HG03280 (cell line): ENCODE measurements around the gene FXYD2.

Experiments
- ATAC-seq: cut with Tn5 transposase; IDR thresholded peaks from one replicate; pipeline ENCODE4 v1.9.1; 2021; ENCODE audit warnings: mild to moderate bottlenecking, moderate library complexity; ENCODE audit not compliant: unreplicated experiment

The FXYD2 gene

GRCh38 chr11:117805045-117805444 is 19.5 kb downstream of the FXYD2 start:
- no peak for ATAC-seq

DNA sequence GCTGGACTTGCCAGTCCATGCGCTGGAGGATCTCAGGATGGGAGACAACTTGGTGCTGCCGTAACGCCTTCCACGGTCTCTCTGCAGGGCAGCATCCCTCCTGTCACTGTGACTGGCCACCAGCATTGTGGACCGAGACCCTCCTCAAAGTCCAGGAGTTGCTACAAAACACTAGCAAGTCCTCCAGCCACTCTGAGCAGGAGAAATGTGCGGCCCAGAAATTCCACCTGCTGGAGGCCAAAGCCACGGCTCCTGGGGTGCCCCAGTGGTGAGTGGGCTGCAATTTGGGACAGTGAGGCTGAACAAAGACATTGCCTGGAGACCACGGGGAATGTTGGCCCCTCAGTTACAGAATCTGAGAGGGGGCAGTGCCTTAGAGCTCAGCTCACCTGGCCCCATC is 20.6 kb downstream of the FXYD2 start:
- no peak for ATAC-seq

DNA sequence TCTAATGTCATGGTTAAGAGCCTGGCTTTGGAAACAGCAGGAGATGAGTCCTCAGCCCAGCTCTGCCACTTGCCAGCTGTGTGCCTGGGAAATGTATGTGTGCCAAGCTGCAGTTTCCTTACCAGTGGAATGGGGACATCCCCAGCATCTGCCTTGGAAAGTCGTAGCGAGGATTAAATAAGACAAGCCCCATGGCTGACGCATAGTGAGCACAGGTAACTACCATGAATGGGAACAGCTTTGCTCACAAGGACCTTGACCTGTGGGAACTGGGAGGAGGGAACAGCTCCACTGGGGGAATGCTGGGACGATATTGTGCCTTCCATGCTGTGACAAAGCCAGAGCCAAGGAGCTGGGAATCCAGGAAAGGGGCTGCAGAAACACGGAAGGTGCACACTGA is 24.9 kb downstream of the FXYD2 start:
- no peak for ATAC-seq

DNA sequence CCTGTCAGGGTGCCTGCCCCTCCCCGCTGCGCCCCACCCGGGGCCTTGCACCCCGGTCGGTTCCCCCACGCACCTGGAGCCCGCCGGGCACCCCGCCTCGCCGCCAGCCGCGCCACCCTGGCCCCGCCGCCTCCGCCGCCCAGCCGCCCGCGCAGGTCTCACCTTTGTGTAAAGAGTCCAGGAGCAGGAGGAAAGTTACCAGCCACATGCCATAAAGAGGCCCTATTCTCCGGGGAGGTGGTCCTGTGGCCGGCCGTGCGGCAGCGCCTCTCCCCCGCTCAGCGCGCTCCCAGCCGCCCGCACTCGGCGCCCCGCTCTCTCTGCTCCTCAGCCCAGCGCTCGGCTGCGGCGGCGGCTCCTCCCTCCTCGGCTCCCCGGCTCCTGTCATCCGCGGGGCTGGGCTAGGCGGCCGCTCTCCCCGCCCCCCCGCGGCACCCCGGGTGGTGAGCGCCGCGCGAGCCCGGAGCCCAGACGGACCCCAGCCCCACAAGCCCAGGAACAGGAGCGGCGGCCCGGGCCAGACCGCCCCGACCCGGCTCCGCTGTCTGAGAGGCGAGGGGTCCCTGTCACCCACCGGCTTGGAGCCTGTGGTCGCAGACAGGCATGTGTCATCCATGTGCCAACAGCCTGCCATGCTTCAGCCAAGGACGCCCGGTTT is 27.5 kb downstream of the FXYD2 start, which contains the start of gene DSCAML1:
Gene DSCAML1, minus strand, starts transcription at position 345 of the 658 bp plus-strand sequence. Its CDS starts 137 bp downstream, at position 208.
- ATAC-seq = no peak

GRCh38 chr11:117796456-117796871 is 28.1 kb downstream of the FXYD2 start:
- no peak for ATAC-seq

GRCh38 chr11:117795638-117796455 is 28.7 kb downstream of the FXYD2 start:
- ATAC-seq = no peak

- no peak for ATAC-seq
These were observed 29.5 kb downstream of the FXYD2 start for GRCh38 chr11:117794772-117795629.

DNA sequence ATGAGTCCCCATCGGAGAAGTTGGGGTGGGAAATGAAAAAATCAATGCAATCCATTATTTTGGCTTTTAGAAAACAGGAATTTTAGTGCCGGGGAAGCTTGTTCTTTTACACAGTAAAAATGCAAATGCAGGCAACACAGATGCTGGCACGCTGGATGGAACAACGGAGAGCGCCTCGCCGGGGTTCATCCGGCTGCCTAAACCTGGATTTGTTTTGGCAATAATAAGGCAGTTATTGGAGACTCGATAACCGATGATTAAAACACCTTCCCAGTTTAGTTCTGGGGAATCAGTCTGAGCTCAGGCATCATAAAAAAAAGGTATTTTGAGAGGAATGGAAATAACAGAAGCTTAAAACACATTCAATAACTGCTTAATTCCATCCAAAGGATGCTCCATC is 30.4 kb downstream of the FXYD2 start:
- ATAC-seq = no peak

GRCh38 chr11:117793583-117793982 is 31.0 kb downstream of the FXYD2 start:
- no peak for ATAC-seq

DNA sequence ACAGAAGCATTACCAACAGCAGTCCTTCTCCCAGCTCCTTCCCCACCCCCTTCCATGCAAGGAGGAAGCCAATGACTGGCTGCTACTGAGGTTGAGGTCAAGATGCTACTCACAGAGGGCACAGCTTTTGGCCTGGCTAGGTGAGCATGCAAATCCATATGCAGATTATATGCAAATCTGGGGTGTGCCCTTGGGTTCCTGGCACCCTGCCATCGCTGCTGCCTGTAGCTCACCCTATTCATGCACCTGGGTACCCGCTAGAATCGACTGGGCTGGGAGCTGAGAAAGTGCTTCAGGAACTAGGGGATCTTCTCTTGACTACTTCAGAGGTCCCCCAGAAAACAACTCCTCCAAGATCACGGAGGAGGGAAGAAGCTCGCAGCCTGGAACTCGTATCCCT is 31.6 kb downstream of the FXYD2 start:
- no peak for ATAC-seq

DNA sequence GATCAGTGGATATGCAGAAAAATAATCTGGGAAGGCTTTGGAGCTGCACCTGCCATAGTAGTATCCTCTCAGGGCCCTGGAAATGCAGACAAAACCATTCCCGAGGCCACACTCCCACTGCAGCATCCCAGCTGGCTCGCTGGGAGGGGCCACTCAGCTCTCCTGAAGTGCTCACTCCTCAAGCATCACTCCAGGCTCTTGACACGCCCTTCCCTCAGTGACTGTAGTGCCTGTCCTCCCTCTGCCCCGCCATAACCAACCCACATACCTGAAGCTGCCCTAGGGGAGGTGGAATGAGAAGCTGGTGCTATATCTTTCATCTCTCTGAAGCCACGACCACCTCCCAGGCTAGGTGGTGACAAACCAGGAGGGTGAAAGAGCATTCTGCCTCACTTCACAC is 32.3 kb downstream of the FXYD2 start:
- ATAC-seq = no peak

DNA sequence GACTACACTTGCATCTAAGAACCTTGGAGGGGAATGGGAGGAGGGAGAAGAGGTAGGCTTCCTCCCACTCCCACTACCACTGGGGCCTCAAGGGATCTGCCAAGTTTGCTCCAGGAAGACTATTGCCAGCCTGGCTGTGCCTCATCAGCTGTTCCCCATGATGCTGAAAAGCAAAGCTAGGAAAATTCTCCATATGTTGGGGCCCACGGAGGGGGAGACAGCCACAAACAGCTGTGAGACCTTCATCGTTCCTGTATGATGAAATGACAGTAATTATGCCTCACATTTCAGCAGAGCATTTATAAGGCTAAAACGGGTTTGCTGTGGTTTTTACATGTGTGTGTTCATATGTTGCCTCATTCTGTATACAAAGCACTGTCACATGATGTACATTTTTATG is 34.3 kb downstream of the FXYD2 start:
- no peak for ATAC-seq

DNA sequence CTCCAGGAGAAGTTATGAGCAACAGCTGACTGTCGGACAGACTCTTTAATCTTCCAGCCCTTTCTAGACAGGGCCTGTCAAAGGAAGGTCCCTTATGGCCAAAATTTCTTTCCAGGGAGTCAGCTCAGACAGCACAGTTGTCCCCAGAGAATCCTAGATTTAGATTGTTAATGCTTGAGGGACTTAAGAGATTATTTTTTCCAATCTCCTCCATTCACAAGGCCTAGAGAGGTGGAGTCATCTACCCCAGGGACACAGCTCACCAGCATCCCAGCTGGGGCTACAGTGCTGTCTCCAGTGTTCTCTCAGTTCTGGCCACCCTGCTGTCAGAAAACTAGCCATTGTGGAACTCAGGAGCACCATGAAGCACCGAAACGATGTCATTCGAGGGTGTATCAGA is 35.3 kb downstream of the FXYD2 start:
- ATAC-seq = no peak

- ATAC-seq = no peak
These were observed 38.2 kb downstream of the FXYD2 start for GRCh38 chr11:117786135-117786870.

GRCh38 chr11:117782101-117782500 is 42.4 kb downstream of the FXYD2 start:
- ATAC-seq = no peak

DNA sequence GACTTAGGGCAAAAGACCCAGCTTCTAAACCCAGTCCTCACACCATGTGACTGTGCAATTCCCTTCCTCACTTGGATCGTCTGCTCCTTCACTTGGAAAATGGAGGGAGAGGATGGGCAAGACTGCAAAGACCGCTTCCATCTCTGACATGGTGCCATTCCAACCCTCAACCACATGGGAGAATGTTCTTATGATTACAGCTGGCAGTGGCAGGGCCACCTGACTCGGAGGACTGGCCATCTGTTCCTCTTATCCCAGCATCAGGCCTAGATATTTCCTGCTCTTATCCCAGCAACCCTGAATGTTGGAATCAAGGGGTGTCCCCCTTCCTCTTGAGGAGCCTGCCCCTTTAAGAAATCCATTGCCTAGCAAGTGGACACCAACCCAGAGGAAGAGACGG is 42.9 kb downstream of the FXYD2 start:
- ATAC-seq = no peak

DNA sequence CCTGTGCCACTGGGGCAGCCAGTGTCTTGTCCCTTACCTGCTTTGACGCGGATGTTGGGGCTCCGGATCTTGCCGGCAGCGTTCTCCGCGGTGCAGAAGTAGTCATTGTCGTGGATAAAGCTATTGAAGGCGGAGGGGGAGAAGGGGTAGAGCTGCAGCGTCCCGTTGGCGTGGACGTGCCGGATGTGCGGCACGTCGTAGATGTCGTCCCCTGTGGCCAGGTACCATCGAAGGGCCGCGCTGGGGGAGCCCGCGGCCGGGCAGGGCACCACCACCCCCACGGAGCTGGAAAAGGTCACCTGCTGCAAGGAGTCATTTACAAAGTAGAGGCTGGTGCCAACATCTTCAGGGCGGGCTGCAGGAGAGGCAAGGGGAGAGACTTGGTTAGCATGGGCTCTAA is 44.1 kb downstream of the FXYD2 start:
- no peak for ATAC-seq

DNA sequence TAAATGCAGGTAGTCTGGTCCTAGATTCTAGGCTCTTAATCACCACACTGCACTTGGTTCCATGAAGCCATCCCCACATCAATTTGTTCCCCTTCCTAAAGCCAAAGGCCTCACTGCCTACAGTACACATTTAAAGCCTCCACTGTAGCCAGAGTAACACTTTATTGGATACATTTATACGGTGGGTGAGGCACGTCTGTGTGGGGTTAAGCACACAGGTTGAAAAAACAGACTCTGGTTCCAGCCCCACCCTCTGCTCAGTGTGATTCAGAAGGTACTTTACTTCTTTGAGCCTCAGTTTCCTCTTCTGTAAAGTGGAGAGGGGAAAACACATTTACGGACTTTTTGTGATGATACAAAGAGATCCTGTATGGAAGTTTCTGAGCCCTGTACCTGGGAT is 50.0 kb downstream of the FXYD2 start:
- no peak for ATAC-seq

DNA sequence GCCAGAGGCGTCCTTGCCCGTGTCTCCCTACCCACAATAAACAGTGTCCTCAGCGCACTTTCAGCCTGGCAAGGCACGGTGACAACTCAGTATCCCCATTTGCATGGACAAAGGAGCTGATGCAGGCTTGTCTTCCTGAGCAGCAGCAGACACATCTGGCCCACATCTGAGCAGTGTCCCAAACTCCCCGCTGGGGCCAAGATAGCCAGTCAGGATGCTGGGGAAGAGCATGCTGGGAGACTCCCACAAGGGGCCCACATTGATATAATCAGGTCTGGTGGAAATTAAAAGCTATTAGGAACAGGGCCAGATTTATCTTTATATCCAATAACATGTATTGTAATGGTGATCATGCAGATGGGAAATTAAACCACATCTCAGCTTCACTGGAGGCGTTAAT is 52.2 kb downstream of the FXYD2 start:
- no peak for ATAC-seq

- ATAC-seq = no peak
These were observed 52.7 kb downstream of the FXYD2 start for GRCh38 chr11:117771841-117772240.

GRCh38 chr11:117771197-117771596 is 53.3 kb downstream of the FXYD2 start:
- no peak for ATAC-seq
